Measurements from ENCODE around the gene FUBP3.

The FUBP3 gene

GRCh38 chr9:130532426-130533080 is 46.8 kb upstream of the FUBP3 start:
- TF ChIP-seq EZH2phosphoT487 (conservative IDR thresholded peaks at IDR 0.05; ENCODE audit: low read length), result no peak
- TF ChIP-seq CTCF (IDR thresholded peaks at IDR 0.05; ENCODE audit: insufficient read depth, low read length, poor library complexity, severe bottlenecking), result no peak
- Histone ChIP-seq H4K20me1 (ENCODE audit: low read depth, low read length) (no peaks in the 10 kb centered on the region), H3K27me3 (ENCODE audit: low read length) (no peaks in the 10 kb centered on the region), H3K9me2 (replicated peaks; ENCODE audit: insufficient read depth, low read length) (no peaks in the 10 kb centered on the region), H3K36me3 (ENCODE audit: low read length) (no peaks in the 10 kb centered on the region), H3K27ac (ENCODE audit: low read depth, low read length) (no peak overlapping the region), H3K9me3 (ENCODE audit: insufficient read depth, low read length) (no peaks in the 10 kb centered on the region), H3K4me3 (ENCODE audit: insufficient read depth, low read length, poor library complexity, severe bottlenecking) (no peak overlapping the region), H3K79me2 (ENCODE audit: insufficient read depth, low read length) (no peaks in the 10 kb centered on the region), H3F3A (ENCODE audit: insufficient read depth) (no peaks in the 10 kb centered on the region), H2AFZ (ENCODE audit: low read depth, low read length, severe bottlenecking) (no peak overlapping the region), H3K4me2 (ENCODE audit: low read depth, low read length, poor library complexity, severe bottlenecking) (no peak overlapping the region), H3K9ac (ENCODE audit: low read length) (no peak overlapping the region)

GRCh38 chr9:130535818-130536521 is 43.4 kb upstream of the FUBP3 start:
- H3F3A ChIP-seq (ENCODE audit: insufficient read depth), result no peaks in the 10 kb centered on the region
- no peak overlapping the region for H3K4me3 ChIP-seq (ENCODE audit: insufficient read depth, low read length, poor library complexity, severe bottlenecking)
- no peaks in the 10 kb centered on the region for H3K9me3 ChIP-seq (ENCODE audit: insufficient read depth, low read length)
- H4K20me1 ChIP-seq (ENCODE audit: low read depth, low read length), result no peaks in the 10 kb centered on the region
- H3K36me3 ChIP-seq (ENCODE audit: low read length), result no peaks in the 10 kb centered on the region
- no peak overlapping the region for H3K9ac ChIP-seq (ENCODE audit: low read length)
- no peak overlapping the region for H2AFZ ChIP-seq (ENCODE audit: low read depth, low read length, severe bottlenecking)
- H3K27ac ChIP-seq (ENCODE audit: low read depth, low read length), result no peak overlapping the region
- H3K4me2 ChIP-seq (ENCODE audit: low read depth, low read length, poor library complexity, severe bottlenecking), result no peak overlapping the region
- TF ChIP-seq CTCF (IDR thresholded peaks at IDR 0.05; ENCODE audit: insufficient read depth, low read length, poor library complexity, severe bottlenecking) (no peak), EZH2phosphoT487 (conservative IDR thresholded peaks at IDR 0.05; ENCODE audit: low read length) (no peak)
- H3K9me2 ChIP-seq (replicated peaks; ENCODE audit: insufficient read depth, low read length), result no peaks in the 10 kb centered on the region
- no peaks in the 10 kb centered on the region for H3K27me3 ChIP-seq (ENCODE audit: low read length)
- no peaks in the 10 kb centered on the region for H3K79me2 ChIP-seq (ENCODE audit: insufficient read depth, low read length)

- Histone ChIP-seq H3K27me3 (ENCODE audit: low read length) (no peaks in the 10 kb centered on the region), H4K20me1 (ENCODE audit: low read depth, low read length) (no peaks in the 10 kb centered on the region), H3K9me2 (replicated peaks; ENCODE audit: insufficient read depth, low read length) (no peaks in the 10 kb centered on the region), H3F3A (ENCODE audit: insufficient read depth) (no peaks in the 10 kb centered on the region), H3K4me3 (ENCODE audit: insufficient read depth, low read length, poor library complexity, severe bottlenecking) (no peak overlapping the region), H3K36me3 (ENCODE audit: low read length) (no peaks in the 10 kb centered on the region), H2AFZ (ENCODE audit: low read depth, low read length, severe bottlenecking) (no peak overlapping the region), H3K9me3 (ENCODE audit: insufficient read depth, low read length) (no peaks in the 10 kb centered on the region), H3K27ac (ENCODE audit: low read depth, low read length) (no peak overlapping the region), H3K4me2 (ENCODE audit: low read depth, low read length, poor library complexity, severe bottlenecking) (no peak overlapping the region), H3K9ac (ENCODE audit: low read length) (no peak overlapping the region), H3K79me2 (ENCODE audit: insufficient read depth, low read length) (no peaks in the 10 kb centered on the region)
- TF ChIP-seq EZH2phosphoT487 (conservative IDR thresholded peaks at IDR 0.05; ENCODE audit: low read length) (no peak), CTCF (IDR thresholded peaks at IDR 0.05; ENCODE audit: insufficient read depth, low read length, poor library complexity, severe bottlenecking) (no peak)
Measured at GRCh38 chr9:130536701-130537107, 42.7 kb upstream of the FUBP3 start.

All from SU-DHL-6 (cell line).